ENCODE results near the gene FAM234A. TPM values are rescaled to one million over a fixed set of nuclear protein-coding genes. Genes with fewer than 3 reads are reported as not detected.

The FAM234A gene
- total and polyA plus RNA-seq, 4 donors, result 24.1 to 39.7 (median 27.8) TPM

DNA sequence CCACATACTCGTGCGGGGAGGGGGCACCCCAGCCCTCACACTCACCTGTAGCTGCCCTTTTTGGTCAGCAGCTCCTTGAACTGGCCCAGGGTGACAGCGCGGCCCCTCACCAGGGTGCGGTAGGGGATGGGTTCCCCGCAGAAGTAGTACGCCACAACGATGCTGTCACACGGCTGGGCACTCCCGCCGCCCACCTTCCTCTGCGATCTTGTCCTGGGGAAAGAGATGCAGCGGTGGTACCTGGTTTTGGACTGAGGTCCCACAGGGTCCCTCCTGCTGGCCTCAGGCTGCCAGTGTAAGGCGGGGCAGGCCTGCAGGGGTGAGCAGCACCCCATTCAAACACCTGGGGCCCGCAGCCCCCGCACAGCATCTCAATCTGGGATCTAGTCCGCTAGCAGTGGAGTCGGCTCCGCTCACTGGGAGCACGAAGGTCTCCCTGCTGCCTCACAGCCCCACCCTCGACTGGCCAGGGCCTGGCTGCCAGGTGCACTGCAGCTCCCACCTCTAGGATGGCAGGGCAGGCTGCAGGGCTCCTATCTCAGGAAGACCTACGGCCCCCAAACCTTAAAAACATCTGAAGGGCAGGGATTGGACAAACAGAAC, 54.9 kb downstream of the FAM234A start:
- Histone ChIP-seq H3K27ac (ENCODE audit: low read depth in 1 of 2, low read length in 2 of 2) (no peak overlapping the region), H3K27me3 (ENCODE audit: control insufficient read depth in 4 of 4, insufficient read depth in 4 of 4, low read length in 3 of 4) (no peaks in the 10 kb centered on the region), H3K9ac (ENCODE audit: low read depth in 1 of 2, low read length in 2 of 2) (no peak overlapping the region), H3K9me3 (ENCODE audit: control insufficient read depth in 4 of 4, low read length in 3 of 4) (no peaks in the 10 kb centered on the region), H3K4me1 (ENCODE audit: control insufficient read depth in 4 of 4, insufficient read depth in 4 of 4, low read length in 3 of 4) (no peaks in the 10 kb centered on the region), H3K4me3 (ENCODE audit: low read depth in 1 of 3, low read length in 3 of 3) (no peak overlapping the region), H3K36me3 (ENCODE audit: control insufficient read depth in 4 of 4, insufficient read depth in 3 of 4, low read depth in 1 of 4, low read length in 3 of 4) (peaks cover 0 to 46% (median 9%) of the 10 kb centered on the region in 4 donors)
- DNase-seq (ENCODE audit: low spot score), result no peak
- TF ChIP-seq YY1 (IDR thresholded peaks at IDR 0.05), result no peak
- TF ChIP-seq, protein P1, sequence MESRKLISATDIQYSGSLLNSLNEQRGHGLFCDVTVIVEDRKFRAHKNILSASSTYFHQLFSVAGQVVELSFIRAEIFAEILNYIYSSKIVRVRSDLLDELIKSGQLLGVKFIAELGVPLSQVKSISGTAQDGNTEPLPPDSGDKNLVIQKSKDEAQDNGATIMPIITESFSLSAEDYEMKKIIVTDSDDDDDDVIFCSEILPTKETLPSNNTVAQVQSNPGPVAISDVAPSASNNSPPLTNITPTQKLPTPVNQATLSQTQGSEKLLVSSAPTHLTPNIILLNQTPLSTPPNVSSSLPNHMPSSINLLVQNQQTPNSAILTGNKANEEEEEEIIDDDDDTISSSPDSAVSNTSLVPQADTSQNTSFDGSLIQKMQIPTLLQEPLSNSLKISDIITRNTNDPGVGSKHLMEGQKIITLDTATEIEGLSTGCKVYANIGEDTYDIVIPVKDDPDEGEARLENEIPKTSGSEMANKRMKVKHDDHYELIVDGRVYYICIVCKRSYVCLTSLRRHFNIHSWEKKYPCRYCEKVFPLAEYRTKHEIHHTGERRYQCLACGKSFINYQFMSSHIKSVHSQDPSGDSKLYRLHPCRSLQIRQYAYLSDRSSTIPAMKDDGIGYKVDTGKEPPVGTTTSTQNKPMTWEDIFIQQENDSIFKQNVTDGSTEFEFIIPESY (IDR thresholded peaks at IDR 0.05), result no peak
- TF ChIP-seq EGR1 (IDR thresholded peaks at IDR 0.05; ENCODE audit: low read depth in 2 of 2), result no peak
- no peak for TF ChIP-seq FOXA2 (IDR thresholded peaks at IDR 0.05)
- no peak for TF ChIP-seq HNF4G (IDR thresholded peaks at IDR 0.05)
- no peak for TF ChIP-seq NR2F2 (IDR thresholded peaks at IDR 0.05)
- no peak for TF ChIP-seq JUND (IDR thresholded peaks at IDR 0.05)
- no peak for TF ChIP-seq RXRA (IDR thresholded peaks at IDR 0.05)
- TF ChIP-seq TAF1 (conservative IDR thresholded peaks at IDR 0.05), result no peak
- no peak for TF ChIP-seq SP1 (IDR thresholded peaks at IDR 0.05)
- TF ChIP-seq, protein P2, sequence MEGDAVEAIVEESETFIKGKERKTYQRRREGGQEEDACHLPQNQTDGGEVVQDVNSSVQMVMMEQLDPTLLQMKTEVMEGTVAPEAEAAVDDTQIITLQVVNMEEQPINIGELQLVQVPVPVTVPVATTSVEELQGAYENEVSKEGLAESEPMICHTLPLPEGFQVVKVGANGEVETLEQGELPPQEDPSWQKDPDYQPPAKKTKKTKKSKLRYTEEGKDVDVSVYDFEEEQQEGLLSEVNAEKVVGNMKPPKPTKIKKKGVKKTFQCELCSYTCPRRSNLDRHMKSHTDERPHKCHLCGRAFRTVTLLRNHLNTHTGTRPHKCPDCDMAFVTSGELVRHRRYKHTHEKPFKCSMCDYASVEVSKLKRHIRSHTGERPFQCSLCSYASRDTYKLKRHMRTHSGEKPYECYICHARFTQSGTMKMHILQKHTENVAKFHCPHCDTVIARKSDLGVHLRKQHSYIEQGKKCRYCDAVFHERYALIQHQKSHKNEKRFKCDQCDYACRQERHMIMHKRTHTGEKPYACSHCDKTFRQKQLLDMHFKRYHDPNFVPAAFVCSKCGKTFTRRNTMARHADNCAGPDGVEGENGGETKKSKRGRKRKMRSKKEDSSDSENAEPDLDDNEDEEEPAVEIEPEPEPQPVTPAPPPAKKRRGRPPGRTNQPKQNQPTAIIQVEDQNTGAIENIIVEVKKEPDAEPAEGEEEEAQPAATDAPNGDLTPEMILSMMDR (IDR thresholded peaks at IDR 0.05; ENCODE audit: low read depth, low read length, missing input control), result no peak
- no peak for TF ChIP-seq GABPA (IDR thresholded peaks at IDR 0.05 in 1 of 2, conservative IDR thresholded peaks at IDR 0.05 in 1 of 2)
- TF ChIP-seq, protein P3, sequence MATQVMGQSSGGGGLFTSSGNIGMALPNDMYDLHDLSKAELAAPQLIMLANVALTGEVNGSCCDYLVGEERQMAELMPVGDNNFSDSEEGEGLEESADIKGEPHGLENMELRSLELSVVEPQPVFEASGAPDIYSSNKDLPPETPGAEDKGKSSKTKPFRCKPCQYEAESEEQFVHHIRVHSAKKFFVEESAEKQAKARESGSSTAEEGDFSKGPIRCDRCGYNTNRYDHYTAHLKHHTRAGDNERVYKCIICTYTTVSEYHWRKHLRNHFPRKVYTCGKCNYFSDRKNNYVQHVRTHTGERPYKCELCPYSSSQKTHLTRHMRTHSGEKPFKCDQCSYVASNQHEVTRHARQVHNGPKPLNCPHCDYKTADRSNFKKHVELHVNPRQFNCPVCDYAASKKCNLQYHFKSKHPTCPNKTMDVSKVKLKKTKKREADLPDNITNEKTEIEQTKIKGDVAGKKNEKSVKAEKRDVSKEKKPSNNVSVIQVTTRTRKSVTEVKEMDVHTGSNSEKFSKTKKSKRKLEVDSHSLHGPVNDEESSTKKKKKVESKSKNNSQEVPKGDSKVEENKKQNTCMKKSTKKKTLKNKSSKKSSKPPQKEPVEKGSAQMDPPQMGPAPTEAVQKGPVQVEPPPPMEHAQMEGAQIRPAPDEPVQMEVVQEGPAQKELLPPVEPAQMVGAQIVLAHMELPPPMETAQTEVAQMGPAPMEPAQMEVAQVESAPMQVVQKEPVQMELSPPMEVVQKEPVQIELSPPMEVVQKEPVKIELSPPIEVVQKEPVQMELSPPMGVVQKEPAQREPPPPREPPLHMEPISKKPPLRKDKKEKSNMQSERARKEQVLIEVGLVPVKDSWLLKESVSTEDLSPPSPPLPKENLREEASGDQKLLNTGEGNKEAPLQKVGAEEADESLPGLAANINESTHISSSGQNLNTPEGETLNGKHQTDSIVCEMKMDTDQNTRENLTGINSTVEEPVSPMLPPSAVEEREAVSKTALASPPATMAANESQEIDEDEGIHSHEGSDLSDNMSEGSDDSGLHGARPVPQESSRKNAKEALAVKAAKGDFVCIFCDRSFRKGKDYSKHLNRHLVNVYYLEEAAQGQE (IDR thresholded peaks at IDR 0.05), result no peak
- TF ChIP-seq, protein P4, sequence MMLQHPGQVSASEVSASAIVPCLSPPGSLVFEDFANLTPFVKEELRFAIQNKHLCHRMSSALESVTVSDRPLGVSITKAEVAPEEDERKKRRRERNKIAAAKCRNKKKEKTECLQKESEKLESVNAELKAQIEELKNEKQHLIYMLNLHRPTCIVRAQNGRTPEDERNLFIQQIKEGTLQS (IDR thresholded peaks at IDR 0.05), result no peak
- TF ChIP-seq, protein P5, sequence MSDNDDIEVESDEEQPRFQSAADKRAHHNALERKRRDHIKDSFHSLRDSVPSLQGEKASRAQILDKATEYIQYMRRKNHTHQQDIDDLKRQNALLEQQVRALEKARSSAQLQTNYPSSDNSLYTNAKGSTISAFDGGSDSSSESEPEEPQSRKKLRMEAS (IDR thresholded peaks at IDR 0.05), result no peak
- TF ChIP-seq RAD21 (IDR thresholded peaks at IDR 0.05), result no peak
- TF ChIP-seq HNF4A (conservative IDR thresholded peaks at IDR 0.05), result no peak
- 96% methylated on average over 22 of the region's 22 CpGs for WGBS

Data from liver (tissue), 9 donors.